H1 (cell line): ENCODE results near the gene GRID1.

ENCODE experiments used
- EZH2 ChIP-seq: fragments of 200-600 bp; sonication (generic); IDR thresholded peaks from 2 replicates; pipeline ENCODE4 v1.7.1; 2012; ENCODE audit warnings: low read depth, mild to moderate bottlenecking, moderate library complexity, low read length, inconsistent platforms; ENCODE audit not compliant: severe bottlenecking
- GTF2F1 ChIP-seq: IDR thresholded peaks from 2 replicates; pipeline ENCODE4 v1.6.1; 2012; ENCODE audit warnings: low read depth, low read length, improper control_type of control experiment, borderline replicate concordance
- SP4 ChIP-seq: IDR thresholded peaks from 2 replicates; pipeline ENCODE4 v1.6.1; 2012; ENCODE audit warnings: low read length, inconsistent platforms

DNA sequence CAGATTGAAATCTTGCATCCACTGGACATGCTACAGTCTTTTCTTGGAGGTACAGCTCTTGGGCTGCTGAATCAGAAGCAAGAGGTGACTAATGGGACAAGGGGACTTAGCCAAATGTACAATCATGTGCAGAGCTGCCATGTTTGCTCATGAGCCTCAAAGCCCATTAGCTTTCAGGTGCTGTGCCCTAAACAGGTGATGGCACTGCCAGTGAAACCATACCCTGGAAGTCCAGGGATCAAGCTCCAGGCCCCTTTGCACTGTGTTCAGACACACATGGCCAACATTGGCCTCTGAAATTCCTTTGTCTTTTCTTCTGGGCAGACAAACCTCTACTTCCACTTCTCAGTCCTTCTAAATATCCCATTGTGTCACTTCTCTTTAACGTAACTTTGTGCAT is 328.2 kb downstream of the GRID1 start:
- TF ChIP-seq GTF2F1: no peak
- TF ChIP-seq SP4: no peak
- no peak for TF ChIP-seq EZH2
